Cardiac ventricle fibroblast (primary cell): ENCODE results near the gene RAB8A. TPM values are rescaled to one million over a fixed set of nuclear protein-coding genes. Genes with fewer than 3 reads are reported as not detected.

Experiments
- total RNA-seq: library from RNA; depleted of rRNA; stranded (reverse); fragments of >200 nt; gene quantifications from 2 replicates; pipeline ENCODE4 v1.2.3, GENCODE V29; 2015

The RAB8A gene
- total RNA-seq, result 39.0 and 39.7 TPM in 2 replicates

DNA sequence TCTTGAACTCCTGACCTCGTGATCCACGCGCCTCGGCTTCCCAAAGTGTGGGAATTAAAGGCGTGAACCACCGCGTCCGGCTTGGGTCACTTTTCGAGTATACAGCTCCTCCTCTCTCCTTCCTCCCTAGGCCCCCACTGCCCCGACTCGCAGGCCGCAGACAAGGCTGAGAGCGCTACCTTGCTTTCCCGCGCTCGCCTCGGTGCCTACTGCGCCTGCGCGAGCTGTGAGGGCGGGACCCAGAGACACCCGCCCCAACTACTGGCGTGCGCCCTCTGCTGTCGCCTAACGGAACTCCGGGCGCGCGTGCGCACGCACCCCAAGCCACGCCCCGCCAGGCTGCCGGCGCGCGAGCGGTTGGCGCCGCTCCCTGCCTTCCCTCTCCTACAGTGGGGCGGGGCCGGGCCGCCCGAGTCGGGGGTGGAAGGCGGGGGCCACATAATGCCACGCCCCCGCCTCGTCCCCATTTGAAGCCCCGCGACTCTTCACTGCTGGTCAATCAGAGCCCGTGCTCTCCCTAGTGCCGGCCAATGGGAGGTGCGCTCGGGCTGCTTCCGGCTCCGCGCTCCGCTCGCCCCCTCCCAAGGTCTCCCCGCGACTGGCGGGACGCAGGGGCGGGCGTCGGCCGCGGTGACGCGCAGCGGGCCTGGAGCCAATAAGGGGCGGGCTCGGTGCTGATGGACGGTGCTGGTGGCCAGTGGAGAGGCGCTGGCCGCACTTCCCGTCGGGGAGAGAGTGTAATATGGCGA, at the start of gene RAB8A:
Gene RAB8A (plus strand): TSS at position 730 of the 749 bp plus-strand sequence. CDS start 13 bp downstream, at position 743.

DNA sequence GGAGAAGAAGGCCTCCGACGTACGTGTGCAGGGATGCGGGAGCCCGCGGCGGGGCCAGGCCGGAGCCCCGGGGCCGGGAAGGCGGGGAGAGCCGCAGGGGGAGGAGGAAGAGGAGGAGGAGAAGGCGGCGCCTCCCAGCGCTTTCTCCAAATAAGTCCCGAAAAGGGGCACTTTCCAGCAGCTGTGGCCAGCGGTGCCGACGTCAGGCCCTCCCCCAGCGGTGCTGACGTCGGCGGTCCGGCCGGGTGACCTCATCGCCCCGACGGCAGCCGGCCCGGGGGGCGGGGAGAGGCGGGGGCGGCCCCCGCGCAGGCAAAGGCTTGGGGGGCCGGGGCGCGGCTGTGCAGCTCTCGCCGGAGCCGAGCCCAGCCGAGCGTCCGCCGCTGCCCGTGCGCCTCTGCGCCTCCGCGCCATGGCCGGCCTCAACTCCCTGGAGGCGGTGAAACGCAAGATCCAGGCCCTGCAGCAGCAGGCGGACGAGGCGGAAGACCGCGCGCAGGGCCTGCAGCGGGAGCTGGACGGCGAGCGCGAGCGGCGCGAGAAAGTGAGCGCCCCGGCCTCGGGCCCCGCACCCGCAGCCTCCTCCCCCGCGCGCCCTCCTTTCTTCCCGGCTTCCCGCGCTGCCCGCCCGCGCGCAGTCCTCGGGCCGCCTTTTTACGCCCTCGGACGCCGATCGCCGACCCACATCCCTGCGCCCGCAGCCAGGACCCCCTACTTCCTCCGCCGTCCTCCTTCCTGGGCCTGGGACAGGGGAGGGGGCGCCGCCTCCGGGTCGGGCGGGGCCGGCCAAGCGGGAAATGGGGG, 35.3 kb upstream of the RAB8A start, which contains the start of gene TPM4:
Gene TPM4 (plus strand): TSS at position 342 of the 804 bp plus-strand sequence. CDS start 71 bp downstream, at position 413.

DNA sequence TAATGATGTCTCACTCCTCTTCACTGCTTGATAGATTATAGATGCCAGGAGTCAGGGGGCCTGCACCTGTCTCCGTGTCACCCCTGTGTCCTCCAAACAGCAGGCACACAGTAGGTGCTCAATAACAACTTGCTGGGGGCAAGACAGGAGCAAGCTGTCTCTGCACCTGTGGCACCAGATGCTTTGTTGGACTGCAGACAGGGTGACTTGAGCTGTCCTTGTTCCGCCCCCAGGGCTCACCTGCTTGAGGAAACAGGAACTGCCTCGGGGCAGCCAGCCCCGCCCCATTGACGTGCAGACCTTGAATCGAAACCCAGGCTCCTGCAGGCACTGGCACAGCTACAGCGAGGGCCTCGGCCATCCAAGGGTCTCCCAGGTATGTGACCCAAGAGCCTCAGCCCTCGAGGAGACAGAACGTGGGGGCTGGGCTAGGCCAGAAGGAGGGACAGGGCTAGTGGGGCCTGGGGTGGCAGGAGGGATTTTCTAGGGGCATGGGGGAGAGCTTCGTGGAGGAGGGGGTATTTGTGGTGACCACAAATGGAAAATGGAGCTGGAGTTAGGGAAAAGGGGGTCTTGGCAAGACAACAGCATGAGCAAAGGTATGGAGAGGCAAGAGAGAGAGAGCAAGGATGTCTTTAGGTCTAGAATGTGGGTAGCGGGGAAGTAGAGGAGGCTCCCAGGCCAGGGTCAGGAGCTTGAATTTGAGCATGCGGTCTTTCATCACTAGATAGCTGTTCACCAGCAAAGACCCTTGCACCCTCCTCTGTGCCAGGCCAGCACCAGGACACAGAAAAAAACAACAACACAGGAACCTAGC, 31.9 kb downstream of the RAB8A start, which contains the start of gene HSH2D:
Gene HSH2D (plus strand): TSS at position 287 of the 817 bp plus-strand sequence. CDS start 5,066 bp downstream, outside the sequence.

Other genes starting within 250 kb of the RAB8A start
- gene CYP4F2, start 213.8 kb upstream of the RAB8A start, total RNA-seq, result not detected in 2 replicates
- gene CYP4F11, start 177.4 kb upstream of the RAB8A start, total RNA-seq, result not detected in 2 replicates
- gene OR10H4, start 162.9 kb upstream of the RAB8A start, total RNA-seq, result not detected in 2 replicates
- gene TPM4, start 35.4 kb upstream of the RAB8A start, total RNA-seq, result 531 and 554 TPM in 2 replicates
- not detected in 2 replicates for gene HSH2D, start 31.8 kb downstream of the RAB8A start, total RNA-seq
- not detected in 2 replicates for gene CIB3, start 61.6 kb downstream of the RAB8A start, total RNA-seq
- gene FAM32A, start 73.5 kb downstream of the RAB8A start, total RNA-seq, result 70.0 and 91.7 TPM in 2 replicates
- gene AP1M1, start 86.0 kb downstream of the RAB8A start, total RNA-seq, result 83.0 and 88.5 TPM in 2 replicates
- gene KLF2, start 212.9 kb downstream of the RAB8A start, total RNA-seq, result 1.4 and 2.4 TPM in 2 replicates